ENCODE results near the gene TBC1D22A.

- TF ChIP-seq EZH2 (IDR thresholded peaks at IDR 0.05; ENCODE audit: borderline replicate concordance, insufficient read depth, low read length, poor library complexity, severe bottlenecking) (no peak), CTCF (IDR thresholded peaks at IDR 0.05; ENCODE audit: poor library complexity, severe bottlenecking) (no peak), POLR2AphosphoS5 (IDR thresholded peaks at IDR 0.05) (no peak), EP300 (conservative IDR thresholded peaks at IDR 0.05; ENCODE audit: poor library complexity, severe bottlenecking) (no peak), TAF1 (IDR thresholded peaks at IDR 0.05; ENCODE audit: low read depth) (no peak), SMC3 (conservative IDR thresholded peaks at IDR 0.05; ENCODE audit: poor library complexity) (no peak), MXI1 (conservative IDR thresholded peaks at IDR 0.05; ENCODE audit: poor library complexity, severe bottlenecking) (no peak), RAD21 (conservative IDR thresholded peaks at IDR 0.05) (no peak), REST (IDR thresholded peaks at IDR 0.05; ENCODE audit: borderline replicate concordance) (no peak)
These were observed 376.8 kb downstream of the TBC1D22A start for GRCh38 chr22:47139013-47139789.
